ENCODE measurements around the gene RASGRF1. TPM values are rescaled to one million over a fixed set of nuclear protein-coding genes. Genes with fewer than 3 reads are reported as not detected.
A peak's percentile ranks its signal among the peaks of the same experiment; 100 is the strongest.

RASGRF1 gene
- total and polyA plus RNA-seq, 9 of the 15 experiments (the other 6 are each of a cell fraction or from before 2014, with no cell fraction given) = 0.03 to 0.58 (median 0.06) TPM; not detected in 1

DNA sequence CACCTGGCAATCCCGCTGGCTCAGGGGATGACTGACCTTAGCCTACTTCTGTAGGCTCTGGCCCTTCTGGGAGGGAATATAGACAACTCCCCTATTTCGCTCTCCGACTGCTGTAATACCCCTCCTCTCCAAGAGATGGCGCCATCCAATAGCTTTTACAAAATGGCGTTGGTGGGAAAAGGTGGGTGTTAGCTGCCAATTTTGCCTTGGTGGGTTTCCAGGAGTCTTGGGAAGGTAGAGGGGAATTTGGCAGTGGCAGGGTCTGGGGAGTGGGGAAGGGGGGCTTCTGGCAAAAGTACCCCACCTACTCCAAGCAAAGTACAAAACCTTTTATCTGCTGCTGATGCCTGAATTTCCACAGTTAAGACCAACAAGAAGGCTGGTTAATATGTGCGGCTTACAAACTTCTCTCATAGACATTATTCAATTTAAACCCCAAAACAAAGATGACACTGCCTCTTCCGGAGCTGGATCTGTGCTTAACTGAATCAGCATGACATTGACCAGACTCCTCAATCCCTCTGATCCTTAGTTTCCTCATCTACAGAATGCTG is 62.1 kb downstream of the RASGRF1 start:
- Histone ChIP-seq H3K4me2 (ENCODE audit: insufficient read depth, low read length) (no peak overlapping the region), H3K36me3 (ENCODE audit: control insufficient read depth, insufficient read depth, low read length) (no peaks in the 10 kb centered on the region), H3K4me1 (replicated peaks in 1 of 2; ENCODE audit: control insufficient read depth in 2 of 2, insufficient read depth in 2 of 2, low read length in 2 of 2) (peaks cover 0 to 4% of the 10 kb centered on the region in 2 experiments; a peak in 2 of 5 replicates), H3K9me1 (ENCODE audit: control insufficient read depth, insufficient read depth, low read length) (peaks cover 1% of the 10 kb centered on the region), H3K27ac (ENCODE audit: extremely low read depth, low read depth, low read length) (no peak overlapping the region), H3K79me2 (ENCODE audit: control insufficient read depth, insufficient read depth, low read length) (no peaks in the 10 kb centered on the region), H3K9ac (ENCODE audit: insufficient read depth in 1 of 2, low read depth in 2 of 2, low read length in 2 of 2) (no peak overlapping the region), H2AFZ (ENCODE audit: low read depth, low read length) (no peak overlapping the region), H3K4me3 (no peak overlapping the region), H4K20me1 (replicated peaks; ENCODE audit: control insufficient read depth, insufficient read depth, low read length) (no peaks in the 10 kb centered on the region; the same call in 1 of the 2 replicates), H3K27me3 (ENCODE audit: control insufficient read depth in 2 of 2, insufficient read depth in 2 of 2, low read length in 2 of 2) (peaks cover 0 to 43% of the 10 kb centered on the region in 2 experiments; a peak in 4 of 5 replicates), H3K9me3 (replicated peaks; ENCODE audit: control insufficient read depth, insufficient read depth, low read depth, low read length) (no peaks in the 10 kb centered on the region; the same call in 1 of the 2 replicates)
- peak; percentile 81 for ATAC-seq
- peak; percentile 62 to 73 (median 70) for DNase-seq (ENCODE audit: extremely low read depth in 1 of 4, low spot score in 3 of 4)
- 2% methylated on average over 7 of the region's 7 CpGs for WGBS (ENCODE audit: insufficient coverage, low coverage, missing lambda C conversion rate)
- intact Hi-C loops (cut with micrococcal nuclease) = loop anchor here (1.0 kb wide), 1 partner anchor 156 kb away; no protein-coding TSS in a partner anchor
- POLR2A ChIA-PET = interaction anchor here (0.6 to 0.7 kb wide), 3 partner anchors 9 to 156 kb away, joined by 3 to 4 read pairs (median 3); no protein-coding TSS in a partner anchor
- in situ Hi-C loops (cut with MboI) = loop anchor here (5.0 kb wide), 1 partner anchor 149 kb away; no protein-coding TSS in a partner anchor
- CTCF ChIA-PET (ENCODE audit: low intra/inter-chr PET ratio) = interaction anchor here (0.5 to 2.7 kb wide), 2 partner anchors 155 to 567 kb away, joined by 3 to 39 read pairs; no protein-coding TSS in a partner anchor
- peak; percentile 93 for FAIRE-seq
- BruUV-seq (replicated peaks) = no TSS peak
- TF ChIP-seq, protein P1, sequence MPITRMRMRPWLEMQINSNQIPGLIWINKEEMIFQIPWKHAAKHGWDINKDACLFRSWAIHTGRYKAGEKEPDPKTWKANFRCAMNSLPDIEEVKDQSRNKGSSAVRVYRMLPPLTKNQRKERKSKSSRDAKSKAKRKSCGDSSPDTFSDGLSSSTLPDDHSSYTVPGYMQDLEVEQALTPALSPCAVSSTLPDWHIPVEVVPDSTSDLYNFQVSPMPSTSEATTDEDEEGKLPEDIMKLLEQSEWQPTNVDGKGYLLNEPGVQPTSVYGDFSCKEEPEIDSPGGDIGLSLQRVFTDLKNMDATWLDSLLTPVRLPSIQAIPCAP (CRISPR knock-in tag; IDR thresholded peaks at IDR 0.05; ENCODE audit: borderline replicate concordance) = no peak
- TF ChIP-seq SMC3 (conservative IDR thresholded peaks at IDR 0.05; ENCODE audit: insufficient read depth, low read depth, low read length) = peak; percentile 71
- TF ChIP-seq ARID2 (IDR thresholded peaks at IDR 0.05) = 0 out of 2 replicates have a peak, but pooled peaks have one; percentile 34
- peak; percentile 32 to 83 (median 43) for TF ChIP-seq YY1 (IDR thresholded peaks at IDR 0.05; ENCODE audit: borderline replicate concordance in 1 of 3, control insufficient read depth in 1 of 3, extremely low read depth in 1 of 3, insufficient read depth in 3 of 3, insufficient read length in 1 of 3, insufficient replicate concordance in 2 of 3, low read depth in 1 of 3, low read length in 2 of 3)
- TF ChIP-seq, protein P2, sequence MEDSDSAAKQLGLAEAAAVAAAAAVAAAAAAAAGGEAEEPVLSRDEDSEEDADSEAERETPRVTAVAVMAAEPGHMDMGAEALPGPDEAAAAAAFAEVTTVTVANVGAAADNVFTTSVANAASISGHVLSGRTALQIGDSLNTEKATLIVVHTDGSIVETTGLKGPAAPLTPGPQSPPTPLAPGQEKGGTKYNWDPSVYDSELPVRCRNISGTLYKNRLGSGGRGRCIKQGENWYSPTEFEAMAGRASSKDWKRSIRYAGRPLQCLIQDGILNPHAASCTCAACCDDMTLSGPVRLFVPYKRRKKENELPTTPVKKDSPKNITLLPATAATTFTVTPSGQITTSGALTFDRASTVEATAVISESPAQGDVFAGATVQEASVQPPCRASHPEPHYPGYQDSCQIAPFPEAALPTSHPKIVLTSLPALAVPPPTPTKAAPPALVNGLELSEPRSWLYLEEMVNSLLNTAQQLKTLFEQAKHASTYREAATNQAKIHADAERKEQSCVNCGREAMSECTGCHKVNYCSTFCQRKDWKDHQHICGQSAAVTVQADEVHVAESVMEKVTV (CRISPR knock-in tag; IDR thresholded peaks at IDR 0.05) = peak; percentile 72
- TF ChIP-seq NR1H2 (CRISPR knock-in tag; IDR thresholded peaks at IDR 0.05) = no peak
- TF ChIP-seq, protein P3, sequence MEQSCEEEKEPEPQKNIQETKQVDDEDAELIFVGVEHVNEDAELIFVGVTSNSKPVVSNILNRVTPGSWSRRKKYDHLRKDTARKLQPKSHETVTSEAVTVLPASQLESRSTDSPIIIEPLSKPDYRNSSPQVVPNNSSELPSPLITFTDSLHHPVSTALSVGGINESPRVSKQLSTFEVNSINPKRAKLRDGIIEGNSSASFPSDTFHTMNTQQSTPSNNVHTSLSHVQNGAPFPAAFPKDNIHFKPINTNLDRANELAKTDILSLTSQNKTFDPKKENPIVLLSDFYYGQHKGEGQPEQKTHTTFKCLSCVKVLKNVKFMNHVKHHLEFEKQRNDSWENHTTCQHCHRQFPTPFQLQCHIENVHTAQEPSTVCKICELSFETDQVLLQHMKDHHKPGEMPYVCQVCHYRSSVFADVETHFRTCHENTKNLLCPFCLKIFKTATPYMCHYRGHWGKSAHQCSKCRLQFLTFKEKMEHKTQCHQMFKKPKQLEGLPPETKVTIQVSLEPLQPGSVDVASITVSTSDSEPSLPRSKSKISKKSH (CRISPR knock-in tag; IDR thresholded peaks at IDR 0.05) = no peak
- TF ChIP-seq JUND (IDR thresholded peaks at IDR 0.05; ENCODE audit: borderline replicate concordance, low read depth, low read length) = peak; percentile 17; the same call in 1 of the 2 replicates
- no peak for TF ChIP-seq JUND (tag; IDR thresholded peaks at IDR 0.05; ENCODE audit: borderline replicate concordance, low read depth, low read length)
- no peak for TF ChIP-seq ZNF197 (CRISPR knock-in tag; IDR thresholded peaks at IDR 0.05; ENCODE audit: low read depth)
- TF ChIP-seq CC2D1A (IDR thresholded peaks at IDR 0.05) = peak; percentile 70
- no peak for TF ChIP-seq SP2 (IDR thresholded peaks at IDR 0.05; ENCODE audit: extremely low read depth, low read depth, low read length, poor library complexity, severe bottlenecking)
- TF ChIP-seq, protein P4, sequence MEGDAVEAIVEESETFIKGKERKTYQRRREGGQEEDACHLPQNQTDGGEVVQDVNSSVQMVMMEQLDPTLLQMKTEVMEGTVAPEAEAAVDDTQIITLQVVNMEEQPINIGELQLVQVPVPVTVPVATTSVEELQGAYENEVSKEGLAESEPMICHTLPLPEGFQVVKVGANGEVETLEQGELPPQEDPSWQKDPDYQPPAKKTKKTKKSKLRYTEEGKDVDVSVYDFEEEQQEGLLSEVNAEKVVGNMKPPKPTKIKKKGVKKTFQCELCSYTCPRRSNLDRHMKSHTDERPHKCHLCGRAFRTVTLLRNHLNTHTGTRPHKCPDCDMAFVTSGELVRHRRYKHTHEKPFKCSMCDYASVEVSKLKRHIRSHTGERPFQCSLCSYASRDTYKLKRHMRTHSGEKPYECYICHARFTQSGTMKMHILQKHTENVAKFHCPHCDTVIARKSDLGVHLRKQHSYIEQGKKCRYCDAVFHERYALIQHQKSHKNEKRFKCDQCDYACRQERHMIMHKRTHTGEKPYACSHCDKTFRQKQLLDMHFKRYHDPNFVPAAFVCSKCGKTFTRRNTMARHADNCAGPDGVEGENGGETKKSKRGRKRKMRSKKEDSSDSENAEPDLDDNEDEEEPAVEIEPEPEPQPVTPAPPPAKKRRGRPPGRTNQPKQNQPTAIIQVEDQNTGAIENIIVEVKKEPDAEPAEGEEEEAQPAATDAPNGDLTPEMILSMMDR (IDR thresholded peaks at IDR 0.05 in 2 of 3, conservative IDR thresholded peaks at IDR 0.05 in 1 of 3; ENCODE audit: insufficient read depth in 2 of 3, low read depth in 1 of 3, low read length in 3 of 3) = peak; percentile 89 to 93 (median 92)
- peak; percentile 95 for TF ChIP-seq PTBP1 (IDR thresholded peaks at IDR 0.05; ENCODE audit: low read depth, low read length)
